Activated CD4-positive, alpha-beta T cell treated with anti-CD3 and anti-CD28 coated beads for 1 hour (primary cell): ENCODE results near the gene ISG20.
"Not testable (repeated sequence)": the region's sequence is repeated elsewhere in the genome, so short reads cannot be mapped to it uniquely, and the experiment has no call there.

ENCODE experiments used
- DNase-seq: peaks from one replicate; pipeline ENCODE4 v3.0.0-alpha.2; 2020

ISG20 gene

DNA sequence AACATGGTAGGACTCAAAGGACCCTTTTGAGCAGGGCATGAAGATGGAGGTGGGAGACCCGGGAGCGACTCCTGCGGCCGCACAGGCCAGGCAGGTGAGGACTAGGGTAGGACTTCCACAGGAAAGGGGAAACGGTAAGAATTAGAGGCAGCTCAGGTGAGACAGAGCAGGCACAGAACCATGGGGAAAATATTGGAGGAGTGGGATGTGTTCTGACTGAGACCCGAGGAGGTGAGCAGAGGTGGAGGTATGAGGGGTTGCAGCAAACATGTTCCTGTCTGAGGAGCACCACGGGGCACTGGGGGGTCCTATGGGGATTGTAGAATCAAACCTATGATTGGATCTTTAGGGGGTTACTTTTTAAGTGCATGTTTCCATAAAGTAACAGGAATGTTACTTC, 1.4 kb upstream of the ISG20 start:
- no peak for DNase-seq

DNA sequence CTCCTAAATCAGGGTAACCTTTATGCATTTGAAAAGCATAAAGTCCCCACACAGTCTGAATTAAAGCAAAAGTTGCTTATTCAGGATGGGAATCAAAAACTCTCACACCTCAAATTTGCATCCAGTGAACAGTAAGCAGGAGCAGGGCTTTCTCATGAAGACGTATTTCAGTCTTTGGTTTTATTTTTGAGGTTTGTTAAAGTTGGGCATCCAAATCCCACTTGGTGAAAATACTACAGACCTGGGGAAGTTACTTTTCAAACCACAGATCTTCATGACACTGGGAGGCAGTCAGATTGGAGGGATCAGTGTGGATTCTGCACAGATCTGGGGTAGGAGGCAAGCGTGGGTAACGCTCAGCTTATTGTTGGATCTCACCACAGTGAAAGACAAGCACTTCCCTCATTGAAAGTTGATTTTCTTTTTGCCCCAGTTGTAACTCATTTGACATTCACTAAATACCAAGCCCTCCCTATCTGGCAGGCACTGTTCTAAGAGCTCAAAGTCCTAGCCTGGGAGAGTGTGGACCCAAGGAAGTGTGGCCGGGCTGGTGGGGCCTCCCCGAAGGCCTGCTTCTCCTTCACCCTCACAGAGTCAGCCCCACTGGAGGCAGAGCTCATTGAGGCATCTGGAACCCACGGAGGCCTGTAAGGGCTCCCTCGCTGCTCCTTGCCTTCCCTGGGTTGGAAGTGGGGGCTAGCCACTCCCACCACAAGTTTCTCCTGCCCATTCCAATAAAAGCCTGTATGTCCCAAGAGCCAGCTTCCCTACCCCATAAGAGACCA, 783 bp upstream of the ISG20 start:
- DNase-seq, result no peak

DNA sequence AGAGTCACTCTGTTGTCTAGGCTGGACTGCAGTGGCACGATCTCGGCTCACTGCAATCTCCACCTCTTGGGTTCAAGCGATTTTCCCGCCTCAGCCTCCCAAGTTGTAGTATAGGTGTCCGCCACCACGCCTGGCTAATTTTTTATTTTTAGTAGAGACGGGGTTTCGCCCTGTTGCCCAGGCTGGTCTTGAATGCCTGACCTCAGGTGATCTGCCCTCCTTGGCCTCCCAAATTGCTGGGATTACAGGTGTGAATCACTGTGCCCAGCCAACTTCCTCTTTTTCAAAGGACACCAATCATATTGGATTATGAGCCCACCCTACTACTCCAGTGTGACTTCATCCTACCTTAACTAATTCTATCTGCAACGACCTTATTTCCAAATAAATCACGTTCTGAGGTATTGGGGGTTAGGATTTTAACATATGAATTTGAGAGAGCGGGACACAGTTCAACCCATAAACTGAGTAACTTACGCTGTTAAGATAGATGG, 3.2 kb downstream of the ISG20 start:
- no peak for DNase-seq

DNA sequence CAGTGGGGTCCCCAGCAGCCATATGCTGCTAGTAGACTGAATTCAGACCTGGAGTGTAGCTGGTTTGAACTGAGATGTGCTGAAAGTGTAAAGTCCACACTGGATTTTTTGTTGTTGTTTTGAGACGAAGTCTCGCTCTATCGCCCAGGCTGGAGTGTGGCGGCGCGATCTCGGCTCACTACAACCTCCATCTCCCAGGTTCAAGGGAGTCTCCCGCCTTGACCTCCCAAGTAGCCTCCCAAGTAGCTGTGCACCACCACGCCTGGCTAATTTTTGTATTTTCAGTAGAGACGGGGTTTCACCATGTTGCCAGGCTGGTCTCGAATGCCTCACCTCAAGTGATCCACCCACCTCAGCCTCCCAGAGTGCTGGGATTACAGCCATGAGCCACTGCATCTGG, 3.7 kb downstream of the ISG20 start:
- not testable (repeated sequence) for DNase-seq

DNA sequence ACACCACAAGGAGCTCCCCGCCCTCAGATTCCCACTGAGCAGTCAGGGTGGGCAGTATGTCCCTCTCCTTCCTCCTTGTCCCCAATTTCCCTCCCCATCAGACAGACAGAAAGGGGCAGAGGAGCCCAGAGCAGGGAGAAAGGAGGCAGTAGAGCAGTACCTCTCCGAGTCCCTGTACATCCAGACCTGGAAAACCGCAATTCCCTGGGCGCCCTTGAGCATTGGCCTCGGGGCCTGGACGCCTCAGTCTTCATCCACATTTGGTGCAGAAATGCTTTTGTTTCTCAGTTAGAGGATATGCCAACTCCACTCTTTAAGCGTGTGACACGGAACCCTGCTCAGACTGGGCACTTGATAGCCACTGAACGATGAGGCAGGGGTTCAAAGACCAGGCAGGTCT, 5.9 kb downstream of the ISG20 start:
- DNase-seq, result peak; percentile 7

DNA sequence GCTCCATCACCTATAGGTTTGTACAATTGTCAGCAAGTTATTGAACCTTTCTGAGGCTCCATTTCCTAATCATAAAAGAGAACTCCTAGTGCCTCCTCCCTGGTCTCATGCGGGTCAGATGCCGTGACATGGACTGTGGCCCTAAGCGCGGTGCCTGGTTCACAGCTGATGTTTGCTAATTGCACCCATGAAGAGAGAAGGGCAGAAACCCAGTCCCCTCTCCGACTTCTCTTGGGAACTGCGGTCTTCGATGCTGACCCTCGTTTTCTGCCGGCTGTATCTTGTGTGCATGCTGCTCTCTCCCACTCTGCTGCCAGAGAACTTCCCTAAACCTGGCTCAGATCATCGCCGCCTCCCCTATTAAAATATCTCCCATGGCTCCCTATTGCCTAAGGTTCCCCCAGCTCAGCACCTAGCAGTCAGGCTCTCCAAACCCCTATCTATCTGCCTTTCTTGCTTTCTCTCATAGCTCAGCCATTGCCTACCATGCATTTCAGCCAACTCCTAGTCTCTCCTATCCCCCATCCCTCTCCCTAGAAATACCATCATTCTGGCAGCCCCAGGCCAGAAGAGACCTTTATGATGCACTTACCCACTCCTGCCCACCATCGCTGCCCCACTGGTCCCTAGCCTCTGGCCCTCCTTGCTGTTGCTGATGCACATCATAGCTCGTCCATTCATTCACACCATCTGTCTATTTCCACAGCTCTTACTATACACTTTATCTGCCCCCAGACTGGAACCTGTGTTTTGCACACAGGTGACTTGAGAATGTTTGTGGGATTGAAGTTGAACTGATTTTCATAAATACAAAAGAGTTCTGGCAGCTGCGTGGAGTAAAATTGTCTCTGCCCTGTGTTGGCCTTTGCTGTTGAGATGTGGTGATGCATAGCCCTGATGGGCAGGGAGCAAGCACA, 6.6 kb downstream of the ISG20 start:
- peak; percentile 6 for DNase-seq

DNA sequence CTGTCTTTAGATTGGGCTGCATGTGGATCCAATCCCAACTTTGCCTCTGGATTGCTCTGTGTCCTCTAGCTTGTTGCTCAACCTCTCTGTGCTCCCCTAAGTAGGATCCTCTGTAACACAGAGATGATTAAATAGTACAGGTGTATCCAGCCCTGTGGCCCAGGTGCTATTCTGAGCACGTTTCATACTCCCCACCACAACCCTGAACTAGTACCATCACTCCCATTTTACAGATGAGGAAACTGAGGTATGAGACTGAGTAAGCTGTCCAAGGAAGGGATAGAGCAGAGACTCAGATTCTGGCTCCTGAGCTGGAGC, 7.2 kb downstream of the ISG20 start:
- DNase-seq, result no peak

DNA sequence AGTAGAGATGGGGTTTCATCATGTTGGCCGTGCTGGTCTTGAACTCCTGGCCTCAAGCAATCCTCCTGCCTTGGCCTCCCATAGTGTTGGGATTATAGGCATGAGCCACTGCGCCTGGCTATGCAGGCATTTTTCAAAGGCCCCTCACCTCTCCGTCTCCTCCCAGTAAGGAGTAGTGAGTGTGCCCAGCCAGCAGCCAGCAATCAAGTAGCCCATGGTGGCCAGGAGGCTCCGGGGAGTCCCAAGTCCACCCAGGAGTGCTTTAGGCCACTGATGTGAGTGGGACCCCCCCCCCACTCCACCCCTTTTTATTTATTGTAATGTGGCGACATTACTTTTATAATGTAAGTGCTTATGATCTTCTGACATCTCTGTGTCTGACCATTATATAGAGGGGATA, 8.1 kb downstream of the ISG20 start:
- peak; percentile 3 for DNase-seq

DNA sequence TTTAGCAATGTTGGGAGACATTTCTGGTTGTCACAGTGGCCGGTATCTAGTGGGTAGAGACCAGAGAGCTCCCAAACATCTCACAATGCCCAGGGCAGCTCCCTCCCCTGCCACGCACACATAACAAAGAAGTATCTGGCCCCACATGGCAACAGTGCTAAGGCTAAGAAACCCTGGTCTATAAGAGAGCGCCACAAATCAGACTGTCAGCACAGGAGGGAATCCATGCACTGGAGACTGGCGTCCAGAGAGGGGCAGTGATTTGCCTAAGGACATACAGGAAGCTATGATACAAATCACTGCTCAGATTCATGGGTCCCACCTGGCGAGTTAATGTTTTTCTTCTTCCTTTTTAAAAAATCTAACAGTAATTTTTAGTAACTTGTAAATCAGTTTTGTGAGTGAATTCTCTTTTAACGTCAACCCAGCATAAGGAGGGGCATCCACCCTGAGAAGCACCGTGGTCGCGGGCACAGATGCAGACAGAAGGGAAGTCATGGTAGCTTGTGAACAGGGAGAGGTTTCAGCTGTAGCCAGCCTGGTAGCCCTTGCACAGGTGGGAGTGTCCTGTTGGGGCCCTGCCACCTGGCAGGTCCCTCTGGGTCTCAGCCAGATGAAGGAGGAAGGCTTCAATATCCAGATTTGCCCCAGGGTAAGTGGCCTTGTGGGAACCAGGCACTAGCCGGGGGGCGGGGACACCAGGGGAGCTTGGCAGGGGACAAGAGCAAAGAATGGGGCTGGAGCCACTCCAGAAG, 8.7 kb downstream of the ISG20 start:
- no peak for DNase-seq

DNA sequence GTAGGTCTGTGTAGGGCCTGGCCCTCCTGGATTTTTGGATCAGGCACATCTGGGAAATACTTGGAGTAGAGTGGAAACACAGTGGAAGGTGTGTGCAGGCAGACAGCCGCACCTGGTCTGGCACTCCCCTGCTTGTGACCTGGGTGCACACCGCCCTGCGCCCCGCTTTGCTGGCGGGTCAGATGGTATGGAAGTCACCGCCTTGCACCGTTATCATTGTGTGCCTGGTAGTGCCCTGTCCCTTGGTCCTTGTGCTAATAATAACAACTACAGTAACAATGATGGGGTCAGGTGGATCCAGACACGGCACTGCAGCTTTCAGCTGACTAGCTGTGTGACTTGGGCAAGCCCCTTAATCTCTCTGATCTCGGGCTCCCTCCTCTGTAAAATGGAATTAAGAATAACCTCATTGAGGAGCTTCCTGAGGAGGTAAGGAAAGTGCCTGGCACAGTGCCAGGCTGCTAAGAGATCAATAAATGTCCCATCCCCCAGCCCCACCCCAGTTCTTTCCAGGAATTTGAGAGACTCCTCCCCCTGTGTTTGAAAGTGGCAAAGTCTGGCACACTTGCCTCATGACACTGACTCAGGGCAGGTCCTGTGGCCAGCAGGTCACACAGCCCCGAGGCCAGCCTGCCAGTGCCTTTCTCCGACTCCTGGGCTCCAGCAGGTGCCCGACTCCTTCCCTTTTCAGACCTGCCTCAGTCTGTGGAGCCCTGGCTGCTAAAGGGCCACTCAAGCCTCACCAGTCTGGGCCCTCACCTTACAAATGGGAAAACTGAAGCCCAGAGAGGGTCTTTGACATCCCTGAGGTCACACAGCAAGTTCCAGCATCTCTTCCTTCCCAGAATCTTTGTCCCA, 9.8 kb downstream of the ISG20 start:
- DNase-seq, result no peak

DNA sequence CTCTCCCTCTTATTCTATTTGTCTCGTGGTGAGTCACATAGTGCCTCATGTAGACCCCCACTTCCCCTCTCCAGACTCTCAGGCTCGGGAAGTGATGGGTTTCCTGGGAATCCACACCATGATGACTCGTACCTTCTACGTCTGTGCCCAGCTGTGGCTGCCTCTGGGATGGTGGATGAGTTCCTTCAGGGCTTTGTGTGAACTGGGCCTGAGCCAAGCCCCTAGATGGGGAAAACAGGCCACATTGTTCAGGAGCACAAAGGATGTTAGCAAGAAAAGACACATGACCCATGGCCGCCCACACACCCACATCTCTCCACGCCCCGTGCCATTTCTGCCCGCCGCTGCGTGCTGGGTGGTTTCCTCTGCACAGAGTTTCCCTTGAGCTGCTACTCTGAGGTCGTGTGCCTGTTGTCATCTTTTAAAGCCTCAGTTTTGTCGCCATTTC, 10.5 kb downstream of the ISG20 start:
- DNase-seq, result peak; percentile 54

DNA sequence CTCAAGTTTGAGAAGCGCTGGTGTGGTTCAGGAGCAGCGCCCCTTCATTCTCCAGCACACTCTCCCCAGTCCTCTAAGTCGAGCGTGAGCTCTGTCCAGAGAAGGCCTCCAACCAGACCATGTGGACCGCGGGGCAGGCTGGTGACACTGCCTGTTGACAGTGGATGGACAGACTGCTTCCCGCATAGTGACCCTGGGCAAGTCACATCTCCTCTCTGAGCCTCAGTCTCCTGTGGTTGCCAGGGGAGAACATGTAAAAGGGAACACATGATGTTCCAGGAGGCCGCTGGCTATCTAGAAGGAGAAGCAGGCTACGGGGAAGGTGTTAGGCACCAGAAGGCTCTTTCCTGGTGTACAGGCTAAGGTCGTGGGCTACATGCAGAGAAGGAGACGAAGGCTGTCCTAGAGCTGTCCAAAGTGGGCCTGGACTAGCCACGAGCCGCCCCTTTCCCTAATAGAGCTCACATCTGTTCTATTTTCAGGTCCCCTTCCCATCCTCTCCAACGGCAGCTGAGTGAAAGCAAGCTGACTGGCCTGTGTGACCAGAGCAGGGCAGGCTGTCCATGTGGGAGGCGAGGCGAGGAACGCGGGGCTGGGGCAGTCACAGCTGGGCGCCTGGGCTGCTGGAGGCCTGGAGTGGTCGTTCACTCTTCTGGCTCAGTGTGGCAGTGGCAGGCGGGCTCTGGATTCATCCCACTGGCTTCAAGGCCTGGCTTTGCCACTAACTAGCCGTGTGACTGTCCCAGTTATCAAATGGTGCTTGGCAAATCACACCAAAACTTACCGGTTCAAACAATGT, 11.1 kb downstream of the ISG20 start:
- no peak for DNase-seq

DNA sequence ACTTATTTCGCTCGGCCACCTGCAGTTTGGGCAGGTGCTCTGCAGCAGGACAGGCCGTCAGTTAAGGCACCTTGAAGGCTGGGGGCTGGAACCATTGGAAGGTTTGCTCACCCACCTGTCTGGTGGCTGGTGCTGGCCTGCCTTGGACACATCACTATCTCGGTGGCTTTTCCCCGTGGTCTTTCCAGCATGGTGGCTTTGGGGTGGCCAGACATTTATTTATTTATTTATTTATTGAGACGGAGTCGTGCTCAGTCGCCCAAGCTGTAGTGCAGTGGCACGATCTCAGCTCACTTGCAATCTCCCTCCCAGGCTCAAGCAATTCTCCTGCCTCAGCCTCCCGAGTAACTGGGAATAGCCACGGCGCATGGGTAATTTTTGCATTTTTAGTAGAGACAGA, 11.7 kb downstream of the ISG20 start:
- DNase-seq, result no peak

DNA sequence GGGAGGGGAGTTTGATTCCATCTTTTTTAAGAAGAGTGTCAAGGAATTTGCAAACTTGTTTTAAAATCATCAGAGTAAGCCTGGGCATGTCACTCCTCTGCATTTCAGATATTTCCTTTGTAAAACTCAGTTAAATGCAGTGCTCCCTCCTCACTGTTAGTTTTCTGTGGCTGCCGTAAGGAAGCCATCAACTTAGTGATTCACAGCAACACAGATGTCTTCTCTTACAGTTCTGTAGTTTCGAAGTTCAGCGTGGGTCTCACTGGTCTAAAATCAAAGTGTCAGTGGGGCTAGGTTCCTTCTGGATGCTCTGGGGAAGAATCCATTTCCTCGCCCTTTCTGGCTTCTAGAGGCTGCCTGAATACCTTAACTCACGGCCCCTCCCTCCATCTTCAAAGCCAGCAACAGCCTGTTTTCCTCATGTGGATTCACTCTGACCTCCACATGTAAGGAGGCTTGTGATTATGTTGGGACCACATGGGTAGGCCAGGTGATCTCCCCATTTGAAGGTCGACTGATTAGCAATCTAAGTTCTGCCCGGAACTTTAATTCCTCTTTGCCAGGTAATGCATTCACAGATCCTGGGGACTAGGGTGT, 12.4 kb downstream of the ISG20 start:
- DNase-seq, result no peak

DNA sequence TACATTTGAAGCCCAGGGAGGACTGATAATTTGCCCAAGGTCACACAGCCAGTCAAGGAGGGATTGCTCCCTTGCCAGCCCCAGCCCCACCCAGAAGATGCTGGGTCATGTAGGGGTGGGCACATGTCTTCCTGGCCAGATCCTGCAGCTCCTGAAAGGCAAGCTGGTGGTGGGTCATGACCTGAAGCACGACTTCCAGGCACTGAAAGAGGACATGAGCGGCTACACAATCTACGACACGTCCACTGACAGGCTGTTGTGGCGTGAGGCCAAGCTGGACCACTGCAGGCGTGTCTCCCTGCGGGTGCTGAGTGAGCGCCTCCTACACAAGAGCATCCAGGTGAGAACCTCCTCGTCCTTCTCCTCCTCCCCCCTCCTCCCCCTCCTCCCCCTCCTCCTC, 13.2 kb downstream of the ISG20 start:
- DNase-seq, result no peak

DNA sequence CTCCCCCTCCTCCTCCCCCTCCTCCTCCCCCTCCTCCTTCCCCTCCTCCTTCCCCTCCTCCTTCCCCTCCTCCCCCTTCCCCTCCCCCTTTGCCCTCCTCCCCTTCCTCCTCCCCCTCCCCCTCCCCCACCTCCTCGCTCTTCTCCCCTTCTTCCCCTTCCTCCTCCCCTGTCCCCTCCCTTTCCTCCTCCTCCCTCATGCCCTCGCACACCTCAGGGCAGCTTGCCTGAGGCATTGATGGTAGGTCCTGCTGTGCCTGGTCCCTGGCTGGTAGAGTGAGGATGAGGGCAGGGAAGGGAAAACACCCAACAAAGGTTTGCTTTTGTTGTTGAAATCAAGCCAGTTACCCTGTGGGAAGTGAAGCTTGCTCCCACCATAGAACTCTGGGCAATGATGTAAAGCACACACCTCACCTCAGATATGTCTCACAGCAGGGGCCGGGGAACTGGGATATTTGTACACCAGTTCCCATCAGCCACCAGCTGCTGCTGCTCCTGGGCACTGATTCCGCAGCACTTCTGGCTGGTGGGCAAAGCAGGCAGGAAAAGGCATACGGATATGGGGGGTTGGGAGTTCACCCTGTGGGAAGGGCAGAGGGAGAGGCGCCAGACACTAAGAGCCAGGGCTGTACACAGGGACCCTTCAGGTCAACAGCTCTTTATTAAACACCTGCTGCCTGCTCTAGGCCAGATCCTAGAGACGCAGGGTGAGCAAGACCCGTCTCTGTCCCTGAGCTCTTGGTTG, 13.8 kb downstream of the ISG20 start:
- DNase-seq, result no peak

DNA sequence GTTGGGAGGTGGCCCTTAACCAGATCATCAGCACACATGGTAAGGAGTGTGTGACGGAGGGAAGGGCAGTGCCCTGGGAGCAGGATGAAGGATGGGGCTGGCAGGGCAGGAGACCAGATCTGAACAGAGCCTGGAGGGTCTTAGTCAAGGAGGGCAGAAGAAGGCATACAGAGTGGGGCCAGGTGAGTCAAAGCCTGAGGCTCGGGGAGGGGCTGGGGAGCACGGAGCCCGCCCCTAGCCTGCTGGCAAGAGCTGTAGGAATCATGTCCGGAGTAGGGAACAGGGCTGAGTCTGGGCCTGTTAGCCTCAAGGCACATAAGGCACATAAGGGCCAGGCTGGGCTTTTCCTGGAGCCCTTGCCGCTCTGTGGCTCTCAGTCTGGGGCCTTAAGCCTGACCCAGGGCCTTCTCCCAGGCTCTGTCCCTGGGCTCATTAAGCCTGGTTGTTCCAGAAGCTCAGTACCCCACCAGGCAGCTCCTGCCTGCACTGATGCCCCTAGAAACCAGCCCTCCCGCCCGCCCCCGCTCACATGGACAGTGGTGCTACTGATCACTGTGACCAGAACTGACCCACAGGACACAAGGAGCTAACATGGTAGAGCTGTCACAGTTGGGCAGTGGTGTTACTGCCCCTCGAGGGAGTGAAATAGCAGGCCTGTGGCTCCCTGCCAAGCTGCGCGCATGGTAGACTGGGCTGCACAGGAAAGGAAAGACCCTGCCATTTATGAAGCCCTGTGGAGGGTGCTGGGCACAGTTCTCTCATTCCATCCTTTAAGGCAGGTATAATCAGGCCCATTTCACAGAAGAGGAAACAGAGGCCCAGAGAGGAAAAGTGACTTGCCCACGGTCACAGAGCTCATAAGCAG, 14.6 kb downstream of the ISG20 start:
- no peak for DNase-seq

DNA sequence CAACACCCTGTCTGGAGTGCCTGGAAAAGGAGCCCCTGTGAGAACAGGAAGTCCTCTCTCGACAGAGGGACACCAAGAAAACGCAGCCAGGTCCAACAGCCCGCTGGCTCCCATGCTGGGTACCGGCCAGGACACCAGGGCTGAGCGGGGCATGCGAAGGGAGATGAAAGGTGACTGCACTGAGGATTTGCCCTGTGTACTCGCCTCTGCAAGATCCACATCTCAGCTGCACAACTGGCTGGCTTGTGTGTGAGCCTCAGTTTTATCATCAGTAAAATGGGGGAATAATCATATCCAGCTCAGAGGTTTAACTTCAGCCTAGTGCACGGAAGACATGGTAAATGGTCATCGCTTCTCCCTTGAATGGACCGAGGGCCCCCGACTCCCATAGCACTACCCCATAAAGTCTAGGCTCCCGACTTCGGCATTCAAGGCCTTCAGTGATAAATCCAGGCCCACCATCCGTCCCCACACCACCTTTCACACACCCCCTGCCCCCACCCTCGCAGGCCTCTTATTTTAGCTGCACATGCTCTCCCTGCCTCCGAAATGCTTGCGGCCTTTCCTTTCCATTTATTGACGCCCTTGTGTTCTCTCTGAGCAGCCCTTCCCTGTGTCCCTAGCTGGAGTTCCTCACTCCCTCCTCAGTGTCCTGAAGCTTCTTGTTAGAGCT, 15.8 kb downstream of the ISG20 start:
- DNase-seq, result no peak

DNA sequence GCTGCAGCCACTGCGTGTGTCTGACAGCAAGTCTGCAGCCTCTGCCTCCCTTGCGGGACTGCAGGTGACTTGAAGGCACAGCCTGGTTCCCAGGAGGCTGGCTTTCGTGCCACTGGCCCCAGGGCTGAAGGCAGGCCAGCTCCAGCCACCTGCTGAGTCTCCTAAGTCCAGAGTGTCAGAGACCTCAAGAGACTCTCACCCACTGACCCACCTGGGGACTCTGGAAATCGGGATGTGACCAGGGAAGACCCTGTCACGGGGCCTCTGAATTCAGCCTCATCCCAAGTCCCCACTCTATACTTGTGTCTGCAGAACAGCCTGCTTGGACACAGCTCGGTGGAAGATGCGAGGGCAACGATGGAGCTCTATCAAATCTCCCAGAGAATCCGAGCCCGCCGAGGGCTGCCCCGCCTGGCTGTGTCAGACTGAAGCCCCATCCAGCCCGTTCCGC, 16.3 kb downstream of the ISG20 start:
- DNase-seq, result no peak
